ENCODE measurements around the gene ST13.

The ST13 gene

DNA sequence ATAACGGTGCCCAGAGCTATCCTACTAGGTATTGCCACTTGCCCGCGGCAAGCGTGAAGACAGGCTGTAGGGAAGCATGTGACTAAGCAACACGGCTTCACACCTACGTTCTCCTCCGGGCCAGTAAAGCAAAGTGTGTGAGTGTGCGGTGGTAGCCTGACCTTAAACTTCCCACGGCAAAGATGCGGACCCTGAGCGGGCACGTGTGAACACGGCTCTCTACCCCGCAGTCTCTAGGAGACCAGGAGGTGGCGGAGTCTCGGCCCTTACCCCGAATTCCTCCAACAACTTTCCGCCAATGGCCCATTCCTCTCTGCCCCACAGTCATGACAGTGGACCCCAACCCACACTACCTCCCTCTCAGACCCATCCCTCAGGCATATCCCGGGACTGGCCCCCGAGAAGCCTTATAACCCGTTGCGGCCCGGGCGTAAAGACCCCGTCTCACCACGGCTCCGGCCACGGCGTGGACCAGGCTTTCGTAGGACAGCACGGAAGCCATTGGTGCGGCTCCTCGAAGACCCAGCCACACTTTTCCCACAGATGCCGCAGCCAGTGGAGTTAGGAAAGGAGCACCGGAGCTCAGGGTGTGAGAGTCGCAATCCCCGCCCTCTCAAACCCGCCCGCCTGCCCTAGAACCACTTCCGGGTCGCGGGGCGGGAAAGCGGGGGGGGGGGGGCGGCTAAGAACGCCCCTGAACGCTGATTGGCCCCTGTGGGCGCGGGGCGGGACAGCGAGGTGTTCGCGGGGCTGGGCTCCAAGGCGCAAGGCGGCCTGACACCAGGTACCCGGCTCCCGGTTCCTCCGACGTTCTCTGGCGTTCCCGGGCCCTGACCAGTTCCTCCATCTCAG is 37.5 kb downstream of the ST13 start, which contains the start of gene SLC25A17 (continued):
- TF ChIP-seq, protein P1, sequence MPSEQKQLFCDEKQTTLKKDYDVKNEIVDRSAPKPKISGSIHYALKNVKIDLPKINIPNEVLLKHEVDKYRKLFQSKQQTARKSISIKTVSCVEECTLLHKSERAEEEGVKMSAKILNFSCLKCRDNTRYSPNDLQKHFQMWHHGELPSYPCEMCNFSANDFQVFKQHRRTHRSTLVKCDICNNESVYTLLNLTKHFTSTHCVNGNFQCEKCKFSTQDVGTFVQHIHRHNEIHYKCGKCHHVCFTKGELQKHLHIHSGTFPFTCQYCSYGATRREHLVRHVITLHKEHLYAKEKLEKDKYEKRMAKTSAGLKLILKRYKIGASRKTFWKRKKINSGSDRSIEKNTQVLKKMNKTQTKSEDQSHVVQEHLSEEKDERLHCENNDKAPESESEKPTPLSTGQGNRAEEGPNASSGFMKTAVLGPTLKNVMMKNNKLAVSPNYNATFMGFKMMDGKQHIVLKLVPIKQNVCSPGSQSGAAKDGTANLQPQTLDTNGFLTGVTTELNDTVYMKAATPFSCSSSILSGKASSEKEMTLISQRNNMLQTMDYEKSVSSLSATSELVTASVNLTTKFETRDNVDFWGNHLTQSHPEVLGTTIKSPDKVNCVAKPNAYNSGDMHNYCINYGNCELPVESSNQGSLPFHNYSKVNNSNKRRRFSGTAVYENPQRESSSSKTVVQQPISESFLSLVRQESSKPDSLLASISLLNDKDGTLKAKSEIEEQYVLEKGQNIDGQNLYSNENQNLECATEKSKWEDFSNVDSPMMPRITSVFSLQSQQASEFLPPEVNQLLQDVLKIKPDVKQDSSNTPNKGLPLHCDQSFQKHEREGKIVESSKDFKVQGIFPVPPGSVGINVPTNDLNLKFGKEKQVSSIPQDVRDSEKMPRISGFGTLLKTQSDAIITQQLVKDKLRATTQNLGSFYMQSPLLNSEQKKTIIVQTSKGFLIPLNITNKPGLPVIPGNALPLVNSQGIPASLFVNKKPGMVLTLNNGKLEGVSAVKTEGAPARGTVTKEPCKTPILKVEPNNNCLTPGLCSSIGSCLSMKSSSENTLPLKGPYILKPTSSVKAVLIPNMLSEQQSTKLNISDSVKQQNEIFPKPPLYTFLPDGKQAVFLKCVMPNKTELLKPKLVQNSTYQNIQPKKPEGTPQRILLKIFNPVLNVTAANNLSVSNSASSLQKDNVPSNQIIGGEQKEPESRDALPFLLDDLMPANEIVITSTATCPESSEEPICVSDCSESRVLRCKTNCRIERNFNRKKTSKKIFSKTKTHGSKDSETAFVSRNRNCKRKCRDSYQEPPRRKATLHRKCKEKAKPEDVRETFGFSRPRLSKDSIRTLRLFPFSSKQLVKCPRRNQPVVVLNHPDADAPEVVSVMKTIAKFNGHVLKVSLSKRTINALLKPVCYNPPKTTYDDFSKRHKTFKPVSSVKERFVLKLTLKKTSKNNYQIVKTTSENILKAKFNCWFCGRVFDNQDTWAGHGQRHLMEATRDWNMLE (tag by site-specific recombination; conservative IDR thresholded peaks at IDR 0.05; ENCODE audit: low read depth), result 0 out of 2 replicates have a peak, but pooled peaks have one; percentile 20
- TF ChIP-seq ZBTB10 (tag by site-specific recombination; IDR thresholded peaks at IDR 0.05), result 0 out of 2 replicates have a peak, but pooled peaks have one; percentile 11
- TF ChIP-seq ZFP69B (tag by site-specific recombination; IDR thresholded peaks at IDR 0.05), result peak; percentile 54; the same call in 1 of the 2 replicates
- TF ChIP-seq, protein P2, sequence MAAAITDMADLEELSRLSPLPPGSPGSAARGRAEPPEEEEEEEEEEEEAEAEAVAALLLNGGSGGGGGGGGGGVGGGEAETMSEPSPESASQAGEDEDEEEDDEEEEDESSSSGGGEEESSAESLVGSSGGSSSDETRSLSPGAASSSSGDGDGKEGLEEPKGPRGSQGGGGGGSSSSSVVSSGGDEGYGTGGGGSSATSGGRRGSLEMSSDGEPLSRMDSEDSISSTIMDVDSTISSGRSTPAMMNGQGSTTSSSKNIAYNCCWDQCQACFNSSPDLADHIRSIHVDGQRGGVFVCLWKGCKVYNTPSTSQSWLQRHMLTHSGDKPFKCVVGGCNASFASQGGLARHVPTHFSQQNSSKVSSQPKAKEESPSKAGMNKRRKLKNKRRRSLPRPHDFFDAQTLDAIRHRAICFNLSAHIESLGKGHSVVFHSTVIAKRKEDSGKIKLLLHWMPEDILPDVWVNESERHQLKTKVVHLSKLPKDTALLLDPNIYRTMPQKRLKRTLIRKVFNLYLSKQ (tag by site-specific recombination; IDR thresholded peaks at IDR 0.05; ENCODE audit: borderline replicate concordance), result no peak
- TF ChIP-seq ZSCAN30 (tag by site-specific recombination; IDR thresholded peaks at IDR 0.05), result 0 out of 2 replicates have a peak, but pooled peaks have one; percentile 4
- no peak for TF ChIP-seq ZNF211 (tag by site-specific recombination; IDR thresholded peaks at IDR 0.05; ENCODE audit: low read depth)
- no peak for TF ChIP-seq ZNF214 (tag by site-specific recombination; IDR thresholded peaks at IDR 0.05; ENCODE audit: borderline replicate concordance)
- no peak for TF ChIP-seq MYNN (tag by site-specific recombination; IDR thresholded peaks at IDR 0.05; ENCODE audit: borderline replicate concordance)
- TF ChIP-seq ZNF248 (tag by site-specific recombination; IDR thresholded peaks at IDR 0.05), result no peak
- no peak for TF ChIP-seq ZNF274 (IDR thresholded peaks at IDR 0.05; ENCODE audit: low read length)
- TF ChIP-seq ZNF274 (tag by site-specific recombination; IDR thresholded peaks at IDR 0.05; ENCODE audit: borderline replicate concordance), result no peak
- no peak for TF ChIP-seq ZNF548 (tag by site-specific recombination; IDR thresholded peaks at IDR 0.05)
- no peak for TF ChIP-seq ZNF664 (tag by site-specific recombination; IDR thresholded peaks at IDR 0.05)
- TF ChIP-seq WT1 (tag by site-specific recombination; IDR thresholded peaks at IDR 0.05), result no peak
- peak; percentile 67 for TF ChIP-seq EGR2 (tag by site-specific recombination; IDR thresholded peaks at IDR 0.05; ENCODE audit: low read depth)
- no peak for TF ChIP-seq INSM2 (tag by site-specific recombination; IDR thresholded peaks at IDR 0.05)
- TF ChIP-seq ZNF692 (tag by site-specific recombination; IDR thresholded peaks at IDR 0.05), result peak; percentile 78
- no peak for TF ChIP-seq ZNF416 (tag by site-specific recombination; IDR thresholded peaks at IDR 0.05)
- no peak for TF ChIP-seq ZNF391 (tag by site-specific recombination; IDR thresholded peaks at IDR 0.05; ENCODE audit: borderline replicate concordance, low read depth)
- no peak for TF ChIP-seq ZNF585B (tag by site-specific recombination; IDR thresholded peaks at IDR 0.05)
- TF ChIP-seq, protein P3, sequence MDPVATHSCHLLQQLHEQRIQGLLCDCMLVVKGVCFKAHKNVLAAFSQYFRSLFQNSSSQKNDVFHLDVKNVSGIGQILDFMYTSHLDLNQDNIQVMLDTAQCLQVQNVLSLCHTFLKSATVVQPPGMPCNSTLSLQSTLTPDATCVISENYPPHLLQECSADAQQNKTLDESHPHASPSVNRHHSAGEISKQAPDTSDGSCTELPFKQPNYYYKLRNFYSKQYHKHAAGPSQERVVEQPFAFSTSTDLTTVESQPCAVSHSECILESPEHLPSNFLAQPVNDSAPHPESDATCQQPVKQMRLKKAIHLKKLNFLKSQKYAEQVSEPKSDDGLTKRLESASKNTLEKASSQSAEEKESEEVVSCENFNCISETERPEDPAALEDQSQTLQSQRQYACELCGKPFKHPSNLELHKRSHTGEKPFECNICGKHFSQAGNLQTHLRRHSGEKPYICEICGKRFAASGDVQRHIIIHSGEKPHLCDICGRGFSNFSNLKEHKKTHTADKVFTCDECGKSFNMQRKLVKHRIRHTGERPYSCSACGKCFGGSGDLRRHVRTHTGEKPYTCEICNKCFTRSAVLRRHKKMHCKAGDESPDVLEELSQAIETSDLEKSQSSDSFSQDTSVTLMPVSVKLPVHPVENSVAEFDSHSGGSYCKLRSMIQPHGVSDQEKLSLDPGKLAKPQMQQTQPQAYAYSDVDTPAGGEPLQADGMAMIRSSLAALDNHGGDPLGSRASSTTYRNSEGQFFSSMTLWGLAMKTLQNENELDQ (tag by site-specific recombination; IDR thresholded peaks at IDR 0.05; ENCODE audit: low read depth), result no peak
- TF ChIP-seq ZNF791 (tag by site-specific recombination; IDR thresholded peaks at IDR 0.05), result no peak
- TF ChIP-seq ZNF560 (tag by site-specific recombination; IDR thresholded peaks at IDR 0.05; ENCODE audit: borderline replicate concordance), result no peak
- TF ChIP-seq ZNF16 (tag by site-specific recombination; IDR thresholded peaks at IDR 0.05; ENCODE audit: low read depth), result no peak

Data from HEK293 (cell line).